ENCODE measurements around the gene VEGFB. TPM values are rescaled to one million over a fixed set of nuclear protein-coding genes. Genes with fewer than 3 reads are reported as not detected.

VEGFB gene
- total RNA-seq, 2 experiments from 2014 or later, result 78.9 to 82.1 TPM

DNA sequence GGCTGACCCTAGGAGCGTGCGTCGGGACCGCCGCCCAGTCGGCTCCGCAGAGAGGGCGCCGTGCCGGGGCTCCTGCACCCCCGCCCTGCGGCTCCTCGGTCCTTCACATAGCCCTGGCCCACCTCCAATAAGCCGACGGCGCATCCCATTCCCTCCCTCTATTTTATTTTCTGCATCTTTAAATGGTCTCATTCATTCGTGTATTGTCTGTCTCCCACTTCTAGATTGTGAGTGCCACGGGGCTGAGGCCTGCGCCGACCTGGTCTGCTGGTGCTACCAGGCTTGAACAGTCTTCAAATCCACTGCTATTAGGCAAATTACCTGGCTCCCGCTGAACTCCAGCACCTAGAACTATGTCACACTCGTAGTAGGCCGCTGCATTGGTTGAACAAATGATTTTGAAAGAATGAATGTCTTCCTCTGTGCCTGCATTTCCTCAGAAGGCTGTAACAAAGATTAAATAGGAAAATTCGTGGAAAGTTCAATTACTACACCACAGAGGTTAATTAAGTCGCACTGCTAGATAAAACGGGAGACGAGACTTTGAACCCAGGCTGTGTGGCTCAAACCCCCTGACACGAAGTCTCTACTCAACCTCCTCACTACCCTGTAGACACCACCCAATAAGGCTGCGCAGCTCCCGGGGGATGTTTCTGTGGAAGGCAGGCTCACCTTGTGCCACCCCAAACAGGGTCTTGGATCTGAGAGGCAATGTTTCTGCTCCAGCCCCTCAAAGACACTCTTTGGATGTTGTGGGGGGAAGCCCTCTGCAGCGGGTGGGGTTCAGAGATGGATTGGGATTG, 13.5 kb downstream of the VEGFB start:
- Mint-ChIP-seq H3K36me3 (peaks cover 9% of the 10 kb centered on the region), H3K4me1 (ENCODE audit: low read depth) (peaks cover 32% of the 10 kb centered on the region), H3K27me3 (no peaks in the 10 kb centered on the region), H3K9me3 (no peaks in the 10 kb centered on the region), H3K27ac (no peak overlapping the region), H3K4me3 (peak overlapping the region; percentile 44)
- no peak for DNase-seq
- CTCF ChIA-PET, result interaction anchor here (1.1 to 5.0 kb wide), 4 partner anchors 21 to 56 kb away, joined by 3 to 28 read pairs (median 14); partner anchors contain the start of genes CATSPERZ and ESRRA
- intact Hi-C loops (cut with micrococcal nuclease), result loop anchor here (10.0 kb wide), 1 partner anchor 867 kb away; the partner anchor contains the start of genes TM7SF2 and ZNHIT2
- POLR2A ChIA-PET, result interaction anchor here (0.9 to 2.4 kb wide), 4 partner anchors 21 to 70 kb away, joined by 3 to 13 read pairs (median 4); partner anchors contain the start of genes ESRRA, PRDX5, STIP1 and TRMT112

DNA sequence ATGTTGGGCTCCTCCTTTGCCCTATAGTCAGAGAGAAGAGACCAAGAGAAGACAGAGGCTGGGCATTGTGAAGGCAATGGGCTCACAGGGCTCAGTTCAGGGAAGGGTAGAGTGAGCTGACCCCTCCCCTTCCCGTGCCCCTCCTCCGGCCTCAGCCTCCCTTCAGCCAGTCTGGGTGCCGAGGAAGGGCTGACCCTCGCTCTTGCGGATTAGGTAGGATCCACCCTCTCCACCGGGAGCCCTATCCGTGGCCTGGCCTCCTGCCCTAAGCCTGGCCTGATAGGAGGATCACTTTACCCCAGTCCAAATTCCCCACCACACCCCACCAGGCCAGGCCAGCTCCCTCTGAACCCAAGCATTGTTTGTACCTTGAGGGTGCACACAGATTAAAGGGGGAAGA, 14.2 kb downstream of the VEGFB start:
- H3K9me3 Mint-ChIP-seq, result no peaks in the 10 kb centered on the region
- DNase-seq, result no peak
- no peak overlapping the region for H3K27ac Mint-ChIP-seq
- peaks cover 25% of the 10 kb centered on the region for H3K4me1 Mint-ChIP-seq (ENCODE audit: low read depth)
- H3K36me3 Mint-ChIP-seq, result peaks cover 4% of the 10 kb centered on the region
- CTCF ChIA-PET, result no interaction called here
- no peaks in the 10 kb centered on the region for H3K27me3 Mint-ChIP-seq
- no peak overlapping the region for H3K4me3 Mint-ChIP-seq
- POLR2A ChIA-PET, result interaction anchor here (0.9 to 2.6 kb wide), 3 partner anchors 20 to 63 kb away, joined by 3 to 8 read pairs (median 3); partner anchors contain the start of gene STIP1
- intact Hi-C loops (cut with micrococcal nuclease), result loop anchor here (10.0 kb wide), 1 partner anchor 866 kb away; the partner anchor contains the start of genes TM7SF2 and ZNHIT2

DNA sequence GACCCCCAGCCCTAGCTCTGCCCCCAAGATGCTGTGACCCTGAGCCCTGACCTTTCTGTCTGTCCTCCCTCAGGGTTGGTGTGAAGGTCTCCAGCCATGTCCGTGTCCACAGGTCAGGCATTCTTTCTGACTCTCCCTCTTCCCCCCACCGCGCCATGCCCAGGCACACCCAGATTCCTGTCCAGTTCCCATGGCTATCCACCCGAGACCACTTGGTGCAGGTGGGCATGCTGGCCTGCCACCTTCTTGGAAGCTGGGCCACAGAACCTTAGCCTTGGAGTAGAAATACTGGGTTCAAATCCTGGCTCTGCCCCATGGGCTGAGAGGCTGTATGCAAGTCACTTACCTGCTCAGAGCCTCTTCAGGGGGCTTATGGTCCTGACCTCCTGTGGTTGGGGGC, 14.7 kb downstream of the VEGFB start:
- H3K36me3 Mint-ChIP-seq, result no peaks in the 10 kb centered on the region
- peaks cover 21% of the 10 kb centered on the region for H3K4me1 Mint-ChIP-seq (ENCODE audit: low read depth)
- CTCF ChIA-PET, result interaction anchor here (0.6 to 3.8 kb wide), 3 partner anchors 22 to 55 kb away, joined by 4 to 29 read pairs (median 12); partner anchors contain the start of gene CATSPERZ
- H3K4me3 Mint-ChIP-seq, result no peak overlapping the region
- intact Hi-C loops (cut with micrococcal nuclease), result loop anchor here (10.0 kb wide), 1 partner anchor 866 kb away; the partner anchor contains the start of genes TM7SF2 and ZNHIT2
- H3K27ac Mint-ChIP-seq, result no peak overlapping the region
- POLR2A ChIA-PET, result interaction anchor here (1.5 to 2.6 kb wide), 2 partner anchors 20 to 22 kb away, joined by 3 to 8 read pairs; no protein-coding TSS in a partner anchor
- no peaks in the 10 kb centered on the region for H3K9me3 Mint-ChIP-seq
- H3K27me3 Mint-ChIP-seq, result no peaks in the 10 kb centered on the region
- DNase-seq, result no peak

DNA sequence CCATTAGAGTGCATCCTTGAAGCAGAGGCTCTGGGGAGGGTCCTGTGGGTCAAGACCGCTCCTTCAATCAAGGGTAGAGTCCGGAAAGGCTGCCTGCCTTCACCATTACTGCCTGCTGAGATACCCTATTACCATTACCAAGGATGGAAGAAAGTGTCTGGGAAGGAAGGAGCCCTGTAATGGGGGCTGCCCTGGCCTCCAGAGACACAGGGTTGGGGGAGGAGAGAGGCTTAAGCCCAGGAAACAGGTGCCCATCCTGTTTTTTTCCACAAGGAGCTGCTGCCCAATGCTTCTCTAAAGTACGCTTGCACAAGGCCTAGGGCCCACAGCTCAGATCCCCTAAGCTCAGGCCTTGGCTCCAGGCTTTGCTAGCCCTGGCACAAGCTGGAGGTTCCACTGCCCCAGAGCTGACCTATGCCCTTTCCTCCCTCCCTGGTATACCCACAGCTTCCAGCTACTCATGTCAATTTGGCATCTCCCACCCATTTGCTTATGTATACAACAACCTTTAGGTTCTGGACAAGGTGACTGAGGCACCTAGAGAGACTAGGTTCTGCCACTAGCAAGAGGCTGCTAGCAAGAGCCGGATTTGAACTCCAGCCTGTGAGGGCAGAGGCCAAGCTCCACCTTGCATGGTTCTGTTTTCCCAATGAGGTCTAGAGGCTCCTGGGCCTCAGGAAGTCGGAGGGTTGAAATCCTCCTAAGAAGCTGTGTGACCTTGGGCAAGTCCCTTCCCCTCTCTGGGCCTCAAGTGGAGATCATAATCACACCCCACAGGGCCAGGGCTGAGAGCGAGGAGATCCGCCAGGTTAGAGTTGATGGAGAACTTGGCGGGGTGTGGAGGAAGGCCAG, 15.4 kb downstream of the VEGFB start:
- Mint-ChIP-seq H3K27ac (peak overlapping the region; percentile 18), H3K36me3 (no peaks in the 10 kb centered on the region), H3K9me3 (no peaks in the 10 kb centered on the region), H3K4me3 (no peak overlapping the region), H3K27me3 (no peaks in the 10 kb centered on the region), H3K4me1 (ENCODE audit: low read depth) (peaks cover 18% of the 10 kb centered on the region)
- intact Hi-C loops (cut with micrococcal nuclease), result loop anchor here (10.0 kb wide), 1 partner anchor 865 kb away; the partner anchor contains the start of genes TM7SF2 and ZNHIT2
- POLR2A ChIA-PET, result interaction anchor here (1.1 to 2.6 kb wide), 5 partner anchors 9 to 63 kb away, joined by 3 to 8 read pairs (median 4); partner anchors contain the start of genes ESRRA and FKBP2
- CTCF ChIA-PET, result interaction anchor here (0.6 to 3.8 kb wide), 13 partner anchors 7 to 55 kb away, joined by 3 to 29 read pairs (median 8); partner anchors contain the start of genes BAD, CATSPERZ and FERMT3
- no peak for DNase-seq

DNA sequence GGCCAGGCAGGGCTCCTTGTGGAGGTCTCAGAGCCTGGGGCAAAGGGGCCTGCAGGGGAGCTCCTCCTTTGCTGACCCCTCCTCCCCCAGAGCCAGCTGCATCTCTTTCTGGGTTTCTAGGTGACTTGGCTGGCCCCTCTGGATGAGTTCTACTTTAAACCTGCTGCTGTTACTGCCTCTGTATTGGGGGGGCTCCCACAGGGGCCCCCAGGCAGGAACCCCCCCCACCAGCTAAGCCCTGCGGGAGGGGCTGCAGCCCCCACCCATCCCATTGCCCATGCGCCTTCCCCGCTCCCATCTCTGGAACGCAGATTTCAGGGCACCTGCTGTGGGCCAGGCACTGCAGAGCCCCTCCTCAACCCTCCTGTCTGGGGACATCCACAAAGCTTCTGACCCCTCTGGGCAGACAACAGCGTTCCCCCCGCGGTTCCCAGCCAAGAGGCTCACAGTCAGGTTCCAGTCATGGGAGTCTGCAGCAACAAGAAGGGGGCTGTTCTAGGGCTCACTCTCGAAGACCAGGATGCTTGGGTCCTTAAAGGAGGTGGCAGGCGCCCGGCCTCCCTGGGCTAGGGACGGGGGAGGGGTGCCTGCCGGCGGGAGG, 16.1 kb downstream of the VEGFB start:
- no peak for DNase-seq
- H3K9me3 Mint-ChIP-seq, result no peaks in the 10 kb centered on the region
- intact Hi-C loops (cut with micrococcal nuclease), result loop anchor here (1.0 kb wide), 1 partner anchor 19 kb away; no protein-coding TSS in a partner anchor
- no peaks in the 10 kb centered on the region for H3K27me3 Mint-ChIP-seq
- H3K4me3 Mint-ChIP-seq, result peak overlapping the region; percentile 75
- H3K4me1 Mint-ChIP-seq (ENCODE audit: low read depth), result peaks cover 18% of the 10 kb centered on the region
- H3K36me3 Mint-ChIP-seq, result no peaks in the 10 kb centered on the region
- ChIA-PET CTCF (interaction anchor here (1.1 to 3.8 kb wide), 13 partner anchors 8 to 67 kb away, joined by 3 to 29 read pairs (median 8); partner anchors contain the start of genes BAD, CATSPERZ, FERMT3 and PRDX5), POLR2A (interaction anchor here (1.1 to 2.6 kb wide), 5 partner anchors 9 to 63 kb away, joined by 3 to 8 read pairs (median 4); partner anchors contain the start of genes ESRRA and FKBP2)
- no peak overlapping the region for H3K27ac Mint-ChIP-seq

DNA sequence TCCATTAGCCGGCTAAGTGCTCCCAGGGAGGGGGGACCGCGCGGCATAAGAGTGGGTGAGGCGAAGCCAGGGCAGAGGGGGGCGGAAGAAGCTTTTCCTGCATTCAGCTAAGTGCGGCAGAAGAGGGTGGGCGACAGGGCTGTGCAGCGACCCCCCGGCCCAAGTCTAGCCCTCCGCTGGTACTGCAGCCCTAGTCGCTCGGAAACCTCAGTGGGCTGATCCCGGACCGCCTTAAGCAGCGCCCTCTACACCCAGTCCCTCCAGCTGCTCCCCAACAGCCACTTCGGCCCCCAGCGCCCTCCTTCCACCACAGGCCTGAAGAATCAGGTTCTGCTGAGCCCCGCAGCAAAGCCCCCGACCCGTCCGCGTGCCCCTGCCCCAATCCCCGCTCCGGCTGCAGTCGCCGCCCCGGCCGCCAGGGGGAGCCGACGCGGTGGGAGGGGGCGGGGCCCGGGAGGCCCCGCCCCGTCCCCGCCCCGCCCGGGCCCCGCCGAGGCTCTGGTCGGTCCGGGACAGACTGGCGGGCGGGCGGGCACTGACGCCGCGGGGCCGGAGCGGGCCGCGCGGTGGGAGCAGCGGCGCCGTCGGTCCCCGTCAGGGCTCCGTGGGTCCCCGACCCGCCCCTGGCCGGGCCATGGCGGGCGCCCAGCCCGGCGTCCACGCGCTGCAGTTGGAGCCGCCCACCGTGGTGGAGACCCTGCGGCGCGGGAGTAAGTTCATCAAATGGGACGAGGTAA, 16.8 kb downstream of the VEGFB start, which contains the start of gene PLCB3:
PLCB3 (plus strand) TSS at position 515 of the 737 bp plus-strand sequence; CDS start at position 635, 120 bp downstream.
- DNase-seq, result peak; percentile 71
- intact Hi-C loops (cut with micrococcal nuclease), result loop anchor here (1.0 kb wide), 1 partner anchor 18 kb away; no protein-coding TSS in a partner anchor
- no peaks in the 10 kb centered on the region for H3K9me3 Mint-ChIP-seq
- H3K4me1 Mint-ChIP-seq (ENCODE audit: low read depth), result peaks cover 18% of the 10 kb centered on the region
- H3K36me3 Mint-ChIP-seq, result no peaks in the 10 kb centered on the region
- no peaks in the 10 kb centered on the region for H3K27me3 Mint-ChIP-seq
- H3K27ac Mint-ChIP-seq, result no peak within 1 kb of the TSS
- ChIA-PET CTCF (interaction anchor here (1.0 to 3.8 kb wide), 15 partner anchors 8 to 66 kb away, joined by 3 to 29 read pairs (median 7); partner anchors contain the start of genes BAD, CATSPERZ, FERMT3 and NUDT22), POLR2A (interaction anchor here (1.0 to 2.6 kb wide), 6 partner anchors 10 to 60 kb away, joined by 4 to 8 read pairs (median 4); partner anchors contain the start of genes ESRRA and FKBP2)
- H3K4me3 Mint-ChIP-seq, result peak within 1 kb of the TSS; percentile 83

DNA sequence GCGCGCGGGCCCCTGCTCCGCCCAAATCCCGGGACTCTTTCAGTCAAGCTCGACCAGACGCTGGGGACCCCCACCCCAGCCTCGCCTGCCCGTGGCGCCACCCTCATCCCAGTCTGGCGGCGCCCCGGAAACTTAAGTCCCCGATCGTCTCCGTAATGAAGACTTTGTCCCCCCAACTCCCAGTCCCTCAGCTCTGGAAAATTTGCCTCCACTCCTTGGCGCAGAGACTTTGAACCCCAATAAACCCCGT, 17.3 kb downstream of the VEGFB start:
- intact Hi-C loops (cut with micrococcal nuclease), result loop anchor here (1.0 kb wide), 1 partner anchor 18 kb away; no protein-coding TSS in a partner anchor
- H3K27me3 Mint-ChIP-seq, result no peaks in the 10 kb centered on the region
- POLR2A ChIA-PET, result interaction anchor here (1.0 to 1.5 kb wide), 3 partner anchors 17 to 60 kb away, joined by 3 to 8 read pairs (median 4); no protein-coding TSS in a partner anchor
- no peaks in the 10 kb centered on the region for H3K36me3 Mint-ChIP-seq
- CTCF ChIA-PET, result interaction anchor here (0.6 to 3.8 kb wide), 13 partner anchors 9 to 68 kb away, joined by 3 to 29 read pairs (median 7); partner anchors contain the start of genes BAD, CATSPERZ, FERMT3 and NUDT22
- H3K4me1 Mint-ChIP-seq (ENCODE audit: low read depth), result peaks cover 18% of the 10 kb centered on the region
- no peak for DNase-seq
- H3K9me3 Mint-ChIP-seq, result no peaks in the 10 kb centered on the region
- H3K4me3 Mint-ChIP-seq, result peak overlapping the region; percentile 83
- H3K27ac Mint-ChIP-seq, result no peak overlapping the region

DNA sequence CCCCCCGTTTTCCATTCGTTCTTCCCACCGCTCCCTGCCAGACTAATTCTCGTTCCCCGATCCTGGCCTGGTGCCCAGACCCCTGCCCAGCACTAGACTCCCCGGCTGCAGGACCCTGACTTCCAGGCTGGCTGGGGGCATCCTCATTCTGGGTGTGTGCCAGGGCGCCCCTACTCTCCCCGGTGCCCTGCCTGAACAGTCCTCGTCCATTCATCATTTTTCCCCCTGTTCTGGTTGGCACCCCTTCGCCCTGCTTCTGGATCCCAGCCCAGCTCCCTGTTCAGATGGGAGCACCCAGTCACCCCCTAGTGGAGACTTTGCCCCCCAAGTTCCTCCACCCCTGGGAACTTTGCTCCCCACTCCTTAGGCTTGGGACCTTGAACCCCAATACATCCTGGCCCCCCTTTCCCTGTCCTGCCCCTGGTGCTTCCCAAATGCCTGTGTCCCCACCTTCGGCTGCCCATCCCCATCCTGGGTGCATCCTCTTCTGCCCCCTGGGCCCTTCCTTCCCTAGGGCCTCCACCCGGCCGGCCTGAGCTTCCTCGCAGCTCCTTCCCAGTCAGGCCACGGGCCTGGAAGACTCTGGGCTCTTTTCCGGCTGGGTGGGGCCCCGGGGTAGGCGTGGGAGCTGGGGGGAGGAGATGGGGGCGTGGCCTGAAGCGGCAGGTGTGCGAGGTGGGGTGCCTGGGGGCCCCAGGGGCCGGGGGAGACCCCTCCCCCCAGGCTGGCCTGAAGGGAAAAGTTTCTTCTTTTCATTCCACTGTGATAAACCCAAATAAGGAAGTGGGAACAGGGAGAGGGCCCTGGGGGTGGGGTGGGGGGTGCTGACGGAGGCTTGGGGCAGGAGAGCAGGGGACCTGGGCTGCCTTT, 17.9 kb downstream of the VEGFB start:
- peak overlapping the region; percentile 83 for H3K4me3 Mint-ChIP-seq
- POLR2A ChIA-PET, result interaction anchor here (0.7 to 1.5 kb wide), 5 partner anchors 9 to 61 kb away, joined by 3 to 8 read pairs (median 3); no protein-coding TSS in a partner anchor
- CTCF ChIA-PET, result interaction anchor here (0.6 to 3.8 kb wide), 13 partner anchors 9 to 69 kb away, joined by 3 to 29 read pairs (median 6); partner anchors contain the start of genes CATSPERZ, FERMT3, NUDT22 and PRDX5
- no peak overlapping the region for H3K27ac Mint-ChIP-seq
- intact Hi-C loops (cut with micrococcal nuclease), result no loop called here
- peak; percentile 31 for DNase-seq
- H3K36me3 Mint-ChIP-seq, result no peaks in the 10 kb centered on the region
- no peaks in the 10 kb centered on the region for H3K9me3 Mint-ChIP-seq
- peaks cover 18% of the 10 kb centered on the region for H3K4me1 Mint-ChIP-seq (ENCODE audit: low read depth)
- H3K27me3 Mint-ChIP-seq, result no peaks in the 10 kb centered on the region

DNA sequence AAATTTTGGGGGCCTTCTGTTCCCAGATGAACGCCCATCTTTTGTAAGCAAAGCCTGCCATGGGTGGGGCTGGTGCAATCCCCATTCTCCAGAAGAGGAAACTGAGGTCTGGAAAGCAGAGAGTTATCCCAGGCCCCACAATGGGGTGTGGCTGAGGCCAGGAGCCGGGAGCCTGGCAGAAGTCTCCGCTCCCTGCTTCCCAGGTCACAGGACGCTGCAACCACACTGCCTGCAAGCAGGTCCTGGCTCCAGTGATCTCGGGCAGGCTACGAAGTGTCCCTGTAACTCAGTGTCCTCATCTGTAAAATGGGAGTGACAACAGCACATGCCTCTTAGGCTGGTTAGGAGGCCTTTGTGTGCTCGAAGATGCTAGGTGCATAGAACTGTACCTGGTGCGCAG, 18.7 kb downstream of the VEGFB start:
- CTCF ChIA-PET, result interaction anchor here (0.7 to 3.8 kb wide), 3 partner anchors 16 to 51 kb away, joined by 3 to 29 read pairs (median 3); partner anchors contain the start of gene CATSPERZ
- no peak overlapping the region for H3K27ac Mint-ChIP-seq
- DNase-seq, result no peak

More for the DNA sequence above, 18.7 kb downstream of the VEGFB start:
- Mint-ChIP-seq H3K4me1 (ENCODE audit: low read depth) (peaks cover 15% of the 10 kb centered on the region), H3K4me3 (no peak overlapping the region), H3K27me3 (no peaks in the 10 kb centered on the region), H3K36me3 (peaks cover 3% of the 10 kb centered on the region), H3K9me3 (no peaks in the 10 kb centered on the region)
- POLR2A ChIA-PET, result interaction anchor here (1.3 to 1.5 kb wide), 2 partner anchors 15 to 19 kb away, joined by 3 to 8 read pairs; no protein-coding TSS in a partner anchor
- intact Hi-C loops (cut with micrococcal nuclease), result no loop called here
